ENCODE results near the gene KRT1. TPM values are rescaled to one million over a fixed set of nuclear protein-coding genes. Genes with fewer than 3 reads are reported as not detected.

Gene KRT1
- total and polyA plus RNA-seq, 4 experiments from 2014 or later, result 0.67 to 25.5 (median 21.0) TPM; not detected in 1

- peak overlapping the region in 6 of 7 donors; percentile 14 to 89 (median 55) for H3K27ac Mint-ChIP-seq
- no peak for DNase-seq
- Histone ChIP-seq H3K27ac (ENCODE audit: low read depth, low read length) (no peak overlapping the region), H3K36me3 (ENCODE audit: insufficient read depth, low read length) (no peaks in the 10 kb centered on the region), H3K9me3 (ENCODE audit: control insufficient read depth in 1 of 2, low read length in 2 of 2) (no peaks in the 10 kb centered on the region), H3K4me1 (ENCODE audit: insufficient read depth, low read length) (peaks cover 21% of the 10 kb centered on the region), H3K27me3 (ENCODE audit: insufficient read depth, low read length) (no peaks in the 10 kb centered on the region), H3K4me3 (ENCODE audit: low read length in 2 of 2) (no peak overlapping the region)
- H3K36me3 Mint-ChIP-seq, result no peaks in the 10 kb centered on the region
- CTCF ChIA-PET (ENCODE audit: partially characterized antibody), result no interaction called here
- H3K27me3 Mint-ChIP-seq, result peaks cover 1 to 3% of the 10 kb centered on the region in 2 donors
- POLR2A ChIA-PET (ENCODE audit: partially characterized antibody), result interaction anchor here (0.6 to 5.1 kb wide), 3 partner anchors 15 to 20 kb away, joined by 3 to 20 read pairs (median 4); no protein-coding TSS in a partner anchor
- intact Hi-C loops (cut with micrococcal nuclease), result no loop called here
- peaks cover 16 to 73% (median 39%) of the 10 kb centered on the region in 4 donors for H3K4me1 Mint-ChIP-seq
- peak overlapping the region in 6 of 8 donors; percentile 29 to 59 (median 46) for H3K4me3 Mint-ChIP-seq
- H3K9me3 Mint-ChIP-seq, result peaks cover 0 to 2% (median 0%) of the 10 kb centered on the region in 8 donors
Observed at GRCh38 chr12:52630599-52631200, 49.5 kb downstream of the KRT1 start.

GRCh38 chr12:52630008-52630500, 50.2 kb downstream of the KRT1 start:
- H3K9me3 ChIP-seq (ENCODE audit: control insufficient read depth in 1 of 2, low read length in 2 of 2), result no peaks in the 10 kb centered on the region
- Mint-ChIP-seq H3K27me3 (peaks cover 1 to 3% of the 10 kb centered on the region in 2 donors), H3K36me3 (no peaks in the 10 kb centered on the region), H3K4me3 (peak overlapping the region in 3 of 8 donors; percentile 2 to 59 (median 45)), H3K27ac (peak overlapping the region in 4 of 7 donors; percentile 38 to 89 (median 46)), H3K9me3 (peaks cover 0 to 2% (median 0%) of the 10 kb centered on the region in 8 donors), H3K4me1 (peaks cover 16 to 73% (median 39%) of the 10 kb centered on the region in 4 donors)
- H3K27me3 ChIP-seq (ENCODE audit: insufficient read depth, low read length), result no peaks in the 10 kb centered on the region
- CTCF ChIA-PET (ENCODE audit: partially characterized antibody), result interaction anchor here (1.0 kb wide), 1 partner anchor 27 kb away, joined by 3 read pairs; no protein-coding TSS in a partner anchor
- no peak overlapping the region for H3K27ac ChIP-seq (ENCODE audit: low read depth, low read length)
- no peaks in the 10 kb centered on the region for H3K36me3 ChIP-seq (ENCODE audit: insufficient read depth, low read length)
- H3K4me1 ChIP-seq (ENCODE audit: insufficient read depth, low read length), result peaks cover 21% of the 10 kb centered on the region
- intact Hi-C loops (cut with micrococcal nuclease), result no loop called here
- H3K4me3 ChIP-seq (ENCODE audit: low read length in 2 of 2), result no peak overlapping the region
- POLR2A ChIA-PET (ENCODE audit: partially characterized antibody), result interaction anchor here (0.6 to 1.1 kb wide), 2 partner anchors 17 to 19 kb away, joined by 3 to 4 read pairs; no protein-coding TSS in a partner anchor
- no peak for DNase-seq

DNA sequence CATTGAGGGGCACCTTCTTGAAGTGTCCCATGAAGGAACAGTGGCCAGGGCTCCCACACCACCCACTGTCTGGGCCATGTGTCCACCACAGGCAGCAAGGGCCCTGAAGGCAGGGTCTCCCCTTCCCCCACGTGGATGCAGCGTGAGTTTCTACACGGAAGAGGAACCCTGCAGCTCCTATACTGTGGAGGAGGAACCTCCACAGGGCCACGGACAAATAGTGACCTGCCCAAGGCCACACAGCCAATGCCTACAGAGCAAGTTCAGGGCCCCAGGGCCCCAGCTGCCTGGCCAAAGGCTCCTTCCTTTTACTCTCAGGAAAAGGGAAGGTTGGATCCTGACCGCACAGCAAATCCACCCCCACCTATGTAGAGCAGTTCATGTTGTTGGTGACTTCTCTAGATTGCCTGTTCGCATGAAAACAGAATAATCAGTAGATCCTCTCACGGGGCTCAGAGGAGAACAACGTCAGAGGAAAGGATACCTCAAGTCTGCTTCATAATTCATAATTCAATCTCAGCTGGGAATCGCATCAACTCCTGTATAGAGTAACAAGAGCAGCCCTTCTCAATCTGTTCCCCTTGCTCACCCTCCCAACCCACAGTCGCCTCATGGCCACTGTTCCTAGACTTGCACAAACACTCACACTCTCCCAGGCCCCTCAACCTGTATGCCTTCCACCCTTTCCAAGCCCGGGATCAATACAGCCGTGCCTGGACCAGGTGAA, 50.8 kb downstream of the KRT1 start:
- DNase-seq, result no peak
- Mint-ChIP-seq H3K27ac (peak overlapping the region in 3 of 7 donors; percentile 3 to 43 (median 38)), H3K9me3 (peaks cover 0 to 2% (median 0%) of the 10 kb centered on the region in 8 donors), H3K27me3 (peaks cover 1 to 3% of the 10 kb centered on the region in 2 donors), H3K36me3 (no peaks in the 10 kb centered on the region), H3K4me3 (peak overlapping the region in 2 of 8 donors; percentile 2 to 39), H3K4me1 (peaks cover 16 to 70% (median 37%) of the 10 kb centered on the region in 4 donors)
- Histone ChIP-seq H3K27ac (ENCODE audit: low read depth, low read length) (no peak overlapping the region), H3K4me3 (ENCODE audit: low read length in 2 of 2) (no peak overlapping the region), H3K4me1 (ENCODE audit: insufficient read depth, low read length) (peaks cover 21% of the 10 kb centered on the region), H3K36me3 (ENCODE audit: insufficient read depth, low read length) (no peaks in the 10 kb centered on the region), H3K9me3 (ENCODE audit: control insufficient read depth in 1 of 2, low read length in 2 of 2) (no peaks in the 10 kb centered on the region), H3K27me3 (ENCODE audit: insufficient read depth, low read length) (no peaks in the 10 kb centered on the region)
- ChIA-PET CTCF (ENCODE audit: partially characterized antibody) (interaction anchor here (0.7 to 1.0 kb wide), 2 partner anchors 13 to 28 kb away, joined by 3 read pairs; no protein-coding TSS in a partner anchor), POLR2A (ENCODE audit: partially characterized antibody) (no interaction called here)
- intact Hi-C loops (cut with micrococcal nuclease), result no loop called here

GRCh38 chr12:52628841-52629240, 51.4 kb downstream of the KRT1 start:
- H3K27ac ChIP-seq (ENCODE audit: low read depth, low read length), result no peak overlapping the region
- no peaks in the 10 kb centered on the region for H3K36me3 Mint-ChIP-seq
- H3K4me3 Mint-ChIP-seq, result peak overlapping the region in 1 of 8 donors; percentile 50
- no peak overlapping the region for H3K4me3 ChIP-seq (ENCODE audit: low read length in 2 of 2)
- no peaks in the 10 kb centered on the region for H3K27me3 ChIP-seq (ENCODE audit: insufficient read depth, low read length)
- H3K4me1 ChIP-seq (ENCODE audit: insufficient read depth, low read length), result peaks cover 20% of the 10 kb centered on the region
- intact Hi-C loops (cut with micrococcal nuclease), result no loop called here
- ChIA-PET POLR2A (ENCODE audit: partially characterized antibody) (no interaction called here), CTCF (ENCODE audit: partially characterized antibody) (interaction anchor here (0.7 to 1.0 kb wide), 2 partner anchors 13 to 28 kb away, joined by 3 read pairs; no protein-coding TSS in a partner anchor)
- peaks cover 0 to 2% (median 0%) of the 10 kb centered on the region in 8 donors for H3K9me3 Mint-ChIP-seq
- H3K36me3 ChIP-seq (ENCODE audit: insufficient read depth, low read length), result no peaks in the 10 kb centered on the region
- H3K27ac Mint-ChIP-seq, result peak overlapping the region in 1 of 7 donors; percentile 30
- peaks cover 0 to 1% of the 10 kb centered on the region in 2 donors for H3K27me3 Mint-ChIP-seq
- H3K9me3 ChIP-seq (ENCODE audit: control insufficient read depth in 1 of 2, low read length in 2 of 2), result no peaks in the 10 kb centered on the region
- peaks cover 14 to 64% (median 33%) of the 10 kb centered on the region in 4 donors for H3K4me1 Mint-ChIP-seq
- no peak for DNase-seq

- no peaks in the 10 kb centered on the region for H3K36me3 ChIP-seq (ENCODE audit: insufficient read depth, low read length)
- no peak for DNase-seq
- H3K27ac ChIP-seq (ENCODE audit: low read depth, low read length), result no peak overlapping the region
- H3K9me3 ChIP-seq (ENCODE audit: control insufficient read depth in 1 of 2, low read length in 2 of 2), result no peaks in the 10 kb centered on the region
- CTCF ChIA-PET (ENCODE audit: partially characterized antibody), result no interaction called here
- Mint-ChIP-seq H3K27me3 (peaks cover 0 to 1% of the 10 kb centered on the region in 2 donors), H3K27ac (peak overlapping the region in 1 of 7 donors; percentile 30), H3K9me3 (peaks cover 0 to 2% (median 0%) of the 10 kb centered on the region in 8 donors), H3K4me3 (peak overlapping the region in 3 of 8 donors; percentile 2 to 50 (median 13)), H3K36me3 (no peaks in the 10 kb centered on the region), H3K4me1 (peaks cover 9 to 57% (median 27%) of the 10 kb centered on the region in 4 donors)
- no peak overlapping the region for H3K4me3 ChIP-seq (ENCODE audit: low read length in 2 of 2)
- POLR2A ChIA-PET (ENCODE audit: partially characterized antibody), result no interaction called here
- peaks cover 13% of the 10 kb centered on the region for H3K4me1 ChIP-seq (ENCODE audit: insufficient read depth, low read length)
- intact Hi-C loops (cut with micrococcal nuclease), result no loop called here
- no peaks in the 10 kb centered on the region for H3K27me3 ChIP-seq (ENCODE audit: insufficient read depth, low read length)
Observed at GRCh38 chr12:52628111-52628507, 52.1 kb downstream of the KRT1 start.

GRCh38 chr12:52627395-52628110, 52.7 kb downstream of the KRT1 start:
- Mint-ChIP-seq H3K4me1 (peaks cover 9 to 51% (median 25%) of the 10 kb centered on the region in 4 donors), H3K4me3 (no peak overlapping the region), H3K27ac (peak overlapping the region in 1 of 7 donors; percentile 25), H3K27me3 (peaks cover 0 to 3% of the 10 kb centered on the region in 2 donors), H3K9me3 (peaks cover 0 to 7% (median 1%) of the 10 kb centered on the region in 8 donors), H3K36me3 (no peaks in the 10 kb centered on the region)
- Histone ChIP-seq H3K27ac (ENCODE audit: low read depth, low read length) (no peak overlapping the region), H3K36me3 (ENCODE audit: insufficient read depth, low read length) (no peaks in the 10 kb centered on the region), H3K9me3 (ENCODE audit: control insufficient read depth in 1 of 2, low read length in 2 of 2) (no peaks in the 10 kb centered on the region), H3K4me3 (ENCODE audit: low read length in 2 of 2) (no peak overlapping the region), H3K27me3 (ENCODE audit: insufficient read depth, low read length) (no peaks in the 10 kb centered on the region), H3K4me1 (ENCODE audit: insufficient read depth, low read length) (peaks cover 11% of the 10 kb centered on the region)
- CTCF ChIA-PET (ENCODE audit: partially characterized antibody), result no interaction called here
- DNase-seq, result no peak
- intact Hi-C loops (cut with micrococcal nuclease), result no loop called here
- POLR2A ChIA-PET (ENCODE audit: partially characterized antibody), result interaction anchor here (1.9 kb wide), 1 partner anchor 18 kb away, joined by 7 read pairs; no protein-coding TSS in a partner anchor

All from CD4-positive, alpha-beta memory T cell (primary cell).